ENCODE measurements around the gene RHOA. TPM values are rescaled to one million over a fixed set of nuclear protein-coding genes. Genes with fewer than 3 reads are reported as not detected.
"Not testable (repeated sequence)": the region's sequence is repeated elsewhere in the genome, so short reads cannot be mapped to it uniquely, and the experiment has no call there.

Gene RHOA
- polyA plus RNA-seq, 1 experiment: 549 TPM

GRCh38 chr3:49358217-49358883 lies 53.4 kb downstream of the RHOA start, which contains the start of gene GPX1:
Gene GPX1 (minus strand): TSS chr3:49358353. CDS start chr3:49358278, 75 bp downstream.
- POLR2A ChIA-PET: interaction anchor here (0.7 to 1.0 kb wide), 2 partner anchors 71 to 117 kb away, joined by 3 to 4 read pairs; partner anchors contain the start of gene NICN1
- peaks cover 14% of the 10 kb centered on the region for H3K36me3 ChIP-seq (ENCODE audit: control insufficient read depth, insufficient read depth, low read length)
- peak; percentile 77 for DNase-seq (ENCODE audit: low read depth)
- CTCF ChIA-PET: interaction anchor here (2.0 kb wide), 1 partner anchor 18 kb away, joined by 4 read pairs; no protein-coding TSS in a partner anchor
- TF ChIP-seq CTCF (IDR thresholded peaks at IDR 0.05; ENCODE audit: insufficient read depth, low read depth, low read length): no peak
- H3K27me3 ChIP-seq (ENCODE audit: control insufficient read depth, insufficient read depth, low read length): no peaks in the 10 kb centered on the region
- peak within 1 kb of the TSS; percentile 56 for H3K4me3 ChIP-seq (ENCODE audit: low read depth, low read length)

GRCh38 chr3:49357443-49358216 lies 54.1 kb downstream of the RHOA start:
- DNase-seq (ENCODE audit: low read depth); CTCF ChIA-PET; H3K27me3 ChIP-seq (ENCODE audit: control insufficient read depth, insufficient read depth, low read length): not testable (repeated sequence)
- POLR2A ChIA-PET: interaction anchor here (1.0 kb wide), 1 partner anchor 71 kb away, joined by 4 read pairs; the partner anchor contains the start of gene NICN1
- Histone ChIP-seq H3K4me3 (ENCODE audit: low read depth, low read length) (peak overlapping the region; percentile 56), H3K36me3 (ENCODE audit: control insufficient read depth, insufficient read depth, low read length) (peaks cover 14% of the 10 kb centered on the region)

DNA sequence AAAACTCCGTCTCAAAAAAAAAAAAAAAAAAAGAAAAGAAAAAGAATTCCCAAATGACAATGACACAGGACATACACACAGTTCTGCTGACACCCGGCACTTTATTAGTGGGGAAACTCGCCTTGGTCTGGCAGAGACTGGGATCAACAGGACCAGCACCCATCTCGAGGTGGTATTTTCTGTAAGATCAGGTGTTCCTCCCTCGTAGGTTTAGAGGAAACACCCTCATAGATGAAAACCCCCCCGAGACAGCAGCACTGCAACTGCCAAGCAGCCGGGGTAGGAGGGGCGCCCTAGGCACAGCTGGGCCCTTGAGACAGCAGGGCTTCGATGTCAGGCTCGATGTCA lies 54.7 kb downstream of the RHOA start:
- CTCF ChIA-PET; H3K27me3 ChIP-seq (ENCODE audit: control insufficient read depth, insufficient read depth, low read length); DNase-seq (ENCODE audit: low read depth): not testable (repeated sequence)
- Histone ChIP-seq H3K4me3 (ENCODE audit: low read depth, low read length) (peak overlapping the region; percentile 56), H3K36me3 (ENCODE audit: control insufficient read depth, insufficient read depth, low read length) (peaks cover 12% of the 10 kb centered on the region)
- POLR2A ChIA-PET: interaction anchor here (1.0 kb wide), 1 partner anchor 72 kb away, joined by 4 read pairs; the partner anchor contains the start of gene NICN1

- POLR2A ChIA-PET: interaction anchor here (0.6 kb wide), 1 partner anchor 402 kb away, joined by 3 read pairs; no protein-coding TSS in a partner anchor
- no peak for TF ChIP-seq CTCF (IDR thresholded peaks at IDR 0.05; ENCODE audit: insufficient read depth, low read depth, low read length)
- Histone ChIP-seq H3K27me3 (ENCODE audit: control insufficient read depth, insufficient read depth, low read length) (no peaks in the 10 kb centered on the region), H3K36me3 (ENCODE audit: control insufficient read depth, insufficient read depth, low read length) (peaks cover 10% of the 10 kb centered on the region), H3K4me3 (ENCODE audit: low read depth, low read length) (no peak overlapping the region)
- no peak for DNase-seq (ENCODE audit: low read depth)
- CTCF ChIA-PET: interaction anchor here (0.6 to 1.8 kb wide), 4 partner anchors 35 to 182 kb away, joined by 3 to 7 read pairs (median 4); partner anchors contain the start of gene KLHDC8B
Measured at GRCh38 chr3:49352890-49353421, 58.8 kb downstream of the RHOA start.

- H3K4me3 ChIP-seq (ENCODE audit: low read depth, low read length): no peak overlapping the region
- no peaks in the 10 kb centered on the region for H3K27me3 ChIP-seq (ENCODE audit: control insufficient read depth, insufficient read depth, low read length)
- H3K36me3 ChIP-seq (ENCODE audit: control insufficient read depth, insufficient read depth, low read length): peaks cover 10% of the 10 kb centered on the region
- DNase-seq (ENCODE audit: low read depth): no peak
- no peak for TF ChIP-seq CTCF (IDR thresholded peaks at IDR 0.05; ENCODE audit: insufficient read depth, low read depth, low read length)
- POLR2A ChIA-PET: interaction anchor here (0.6 to 1.1 kb wide), 2 partner anchors 12 to 402 kb away, joined by 3 to 4 read pairs; partner anchors contain the start of gene USP4
- CTCF ChIA-PET: interaction anchor here (0.9 to 1.8 kb wide), 4 partner anchors 12 to 181 kb away, joined by 3 to 7 read pairs (median 4); partner anchors contain the start of gene KLHDC8B
Measured at GRCh38 chr3:49352281-49352680, 59.5 kb downstream of the RHOA start.
